NCI-H2081 treated with DMSO at 0.1 percent for 48 hours (cell line): ENCODE measurements around the gene APP.
A peak's percentile ranks its signal among the peaks of the same experiment; 100 is the strongest.

Experiments
- DNase-seq: peaks from one replicate; lab custom pipeline; 2025; lab: John Stamatoyannopoulos, UW

Gene APP

DNA sequence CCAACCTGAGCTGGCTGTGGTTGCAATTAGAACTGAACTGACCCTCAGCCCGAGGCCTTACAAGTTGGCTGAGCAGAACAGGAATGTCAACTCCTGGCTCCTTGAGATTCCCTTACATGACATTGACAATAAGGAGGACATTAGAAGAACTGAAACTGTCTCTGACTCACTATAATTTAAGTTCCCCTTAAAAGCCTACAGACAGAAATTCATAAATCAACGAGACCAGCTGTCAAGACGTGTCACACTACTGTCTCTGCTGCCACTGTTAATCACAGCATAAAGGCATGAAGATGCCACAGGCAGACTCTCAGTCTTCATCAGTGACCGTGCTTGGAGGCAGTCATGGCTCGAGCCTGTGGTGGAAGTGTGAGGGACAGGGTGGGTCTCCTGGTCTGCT, 267.0 kb downstream of the APP start:
- DNase-seq: no peak

DNA sequence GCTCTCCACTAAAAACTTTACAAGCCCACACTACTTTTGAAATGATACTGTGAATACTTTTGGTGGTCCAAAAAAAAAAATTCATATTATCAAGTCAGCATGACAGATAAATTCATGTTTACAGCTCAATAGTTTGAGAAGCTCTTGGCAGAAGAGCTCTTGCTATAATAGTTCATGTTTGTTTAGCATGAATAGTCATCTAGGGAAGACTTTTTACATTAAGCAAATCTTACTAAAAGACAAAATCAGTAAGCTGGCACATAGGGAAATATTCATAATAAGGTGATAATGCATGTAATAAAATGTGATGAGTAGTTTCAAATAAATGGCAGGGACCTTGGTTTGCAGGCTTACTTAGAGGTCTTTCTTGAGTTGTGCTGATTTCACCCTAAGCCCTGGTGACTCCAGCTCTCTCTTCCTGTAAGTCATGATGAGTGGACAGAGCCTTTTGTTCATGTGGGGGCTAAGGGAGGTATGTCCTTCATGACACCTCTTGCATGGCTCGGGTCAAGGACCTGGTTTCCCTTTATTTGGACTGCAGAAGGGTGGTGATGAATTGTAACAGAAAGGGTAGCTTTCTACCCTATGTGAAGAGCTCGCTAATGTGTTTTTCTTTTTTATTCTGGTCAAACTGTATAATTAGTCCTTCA, 269.1 kb downstream of the APP start:
- no peak for DNase-seq

DNA sequence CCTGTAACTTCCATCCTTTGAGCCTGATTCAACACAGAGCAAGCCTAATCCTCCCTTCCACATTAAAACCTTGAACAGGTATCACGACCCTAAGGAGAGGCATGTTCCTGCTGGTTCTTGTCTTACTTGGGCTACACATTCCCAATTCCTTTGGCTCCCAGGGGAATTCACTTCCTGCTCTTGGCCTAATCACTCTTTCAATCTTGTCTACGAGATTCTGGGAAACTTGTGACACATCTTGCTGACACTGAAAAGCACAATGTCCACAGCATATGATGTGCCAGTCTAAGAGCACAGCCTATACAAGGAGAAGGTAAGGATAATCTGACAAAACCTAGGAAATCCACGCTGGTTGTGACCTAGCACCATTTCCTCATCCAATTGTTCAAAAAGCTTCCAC, 271.9 kb downstream of the APP start:
- no peak for DNase-seq

DNA sequence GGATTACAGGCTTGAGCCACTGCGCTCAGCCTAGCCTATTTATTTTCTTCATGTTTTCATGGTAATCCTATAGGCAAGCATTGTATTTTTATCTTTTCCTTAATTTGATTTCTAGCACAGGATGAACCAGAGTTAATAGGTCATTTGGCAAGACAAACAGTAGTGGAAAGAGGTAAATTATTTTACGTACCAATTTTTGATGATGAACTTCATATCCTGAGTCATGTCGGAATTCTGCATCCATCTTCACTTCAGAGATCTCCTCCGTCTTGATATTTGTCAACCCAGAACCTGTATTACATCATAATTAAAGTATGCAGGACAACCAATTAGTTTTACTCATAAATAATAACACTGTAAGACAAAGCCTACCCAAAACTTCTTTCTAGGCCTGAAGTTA, 273.2 kb downstream of the APP start:
- DNase-seq: no peak

DNA sequence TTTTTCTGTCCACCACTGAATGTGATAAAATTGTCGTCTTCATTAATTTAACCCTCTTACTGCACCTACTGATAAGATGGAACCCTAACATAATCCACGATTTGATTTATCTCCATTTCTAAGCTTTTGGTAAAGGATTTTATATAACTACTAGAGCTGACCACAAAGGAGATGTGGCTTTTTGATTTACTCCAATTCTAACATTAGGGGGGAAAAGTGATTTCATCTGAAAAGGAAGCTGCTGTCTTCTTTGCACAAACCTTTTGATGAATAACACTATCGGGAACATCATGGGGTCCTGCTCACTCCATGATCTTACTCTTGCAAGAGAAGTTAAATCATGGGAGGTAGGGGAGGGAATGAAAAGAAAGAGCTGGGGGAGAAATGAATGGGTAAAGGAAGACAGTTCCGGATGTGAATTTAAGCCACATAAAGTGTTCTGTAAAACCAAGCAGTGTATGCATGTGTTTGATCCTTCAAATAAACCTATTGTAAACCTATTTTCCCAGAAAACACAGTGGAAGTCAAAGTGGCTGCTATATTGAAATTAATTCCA, 274.0 kb downstream of the APP start:
- DNase-seq: no peak

DNA sequence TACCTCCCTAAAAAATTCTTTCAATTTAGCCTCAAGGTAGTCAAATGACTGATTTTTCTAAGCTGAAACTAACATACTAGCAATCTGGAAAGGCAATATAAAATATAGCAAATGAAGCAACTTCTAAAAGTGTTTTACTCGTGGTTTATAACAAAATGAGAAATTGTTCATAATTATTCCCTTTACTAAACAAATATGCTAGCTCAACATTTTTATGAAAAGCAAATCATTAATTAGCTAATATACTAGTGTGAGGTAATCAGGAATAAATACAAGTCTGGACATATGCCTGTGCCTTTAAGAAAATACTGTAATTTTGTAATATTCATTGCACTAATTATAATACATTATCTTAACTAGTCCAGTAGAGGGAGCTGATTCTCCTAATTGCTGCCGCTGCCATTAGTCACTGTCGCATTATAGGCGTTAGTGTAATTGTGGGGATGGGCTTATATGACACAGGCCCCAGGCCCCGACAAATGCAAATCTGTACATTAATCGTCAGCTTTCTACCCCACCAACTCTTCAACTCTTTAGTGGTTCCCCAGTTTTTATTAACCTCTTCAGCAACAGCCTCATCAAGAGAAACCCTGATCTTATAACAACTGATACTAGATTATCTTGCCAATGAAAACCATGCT, 274.9 kb downstream of the APP start:
- peak; percentile 16 for DNase-seq

DNA sequence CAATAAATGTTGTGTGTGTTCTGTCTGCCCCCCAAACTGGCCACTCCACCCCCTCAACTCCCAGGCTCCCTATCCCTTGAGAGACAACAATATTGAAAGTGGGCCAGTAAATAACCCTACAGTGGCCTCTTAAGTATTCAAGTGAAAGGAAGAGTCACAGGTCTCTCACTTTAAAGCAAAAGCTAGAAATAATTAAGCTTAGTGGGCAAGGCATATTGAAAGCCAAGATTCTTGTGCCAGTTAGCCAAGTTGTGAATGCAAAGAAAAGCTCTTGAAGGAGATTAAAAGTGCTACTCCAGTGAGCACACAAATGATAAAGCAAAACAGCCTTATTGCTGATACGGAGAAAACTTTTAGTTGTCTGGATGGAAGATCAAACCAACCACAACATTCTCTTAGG, 277.4 kb downstream of the APP start:
- no peak for DNase-seq

DNA sequence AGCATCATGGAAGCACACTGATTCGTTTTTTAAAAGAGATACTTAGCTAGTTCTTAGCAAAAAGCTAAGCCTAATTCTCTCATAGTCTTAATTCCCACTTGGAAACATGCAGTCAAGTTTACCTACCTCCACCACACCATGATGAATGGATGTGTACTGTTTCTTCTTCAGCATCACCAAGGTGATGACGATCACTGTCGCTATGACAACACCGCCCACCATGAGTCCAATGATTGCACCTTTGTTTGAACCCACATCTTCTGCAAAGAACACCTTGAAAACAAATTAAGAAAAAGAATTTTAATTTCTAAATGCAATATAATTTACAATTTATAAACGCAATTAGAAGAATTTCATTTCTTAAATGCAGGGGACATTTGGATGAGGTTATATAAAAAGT, 279.0 kb downstream of the APP start:
- no peak for DNase-seq

DNA sequence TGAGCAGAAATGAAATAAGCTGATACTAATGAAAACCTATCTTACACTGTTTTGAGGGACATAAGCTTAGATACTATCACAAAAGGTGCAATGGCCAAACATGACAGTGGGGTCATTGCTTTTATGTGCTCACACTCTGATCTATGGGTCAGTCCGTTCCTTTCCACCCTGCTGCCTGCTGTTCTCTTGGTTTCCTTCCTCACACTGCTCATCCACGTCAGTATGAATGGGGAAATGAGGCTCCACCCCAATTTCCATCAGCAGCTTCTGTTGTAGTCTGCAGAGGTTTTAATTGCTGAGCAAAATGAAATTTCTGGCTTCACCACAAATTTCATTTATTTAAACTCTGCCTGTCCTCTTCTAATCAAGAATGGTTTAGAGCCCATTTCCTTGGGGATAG, 280.6 kb downstream of the APP start:
- DNase-seq: no peak

DNA sequence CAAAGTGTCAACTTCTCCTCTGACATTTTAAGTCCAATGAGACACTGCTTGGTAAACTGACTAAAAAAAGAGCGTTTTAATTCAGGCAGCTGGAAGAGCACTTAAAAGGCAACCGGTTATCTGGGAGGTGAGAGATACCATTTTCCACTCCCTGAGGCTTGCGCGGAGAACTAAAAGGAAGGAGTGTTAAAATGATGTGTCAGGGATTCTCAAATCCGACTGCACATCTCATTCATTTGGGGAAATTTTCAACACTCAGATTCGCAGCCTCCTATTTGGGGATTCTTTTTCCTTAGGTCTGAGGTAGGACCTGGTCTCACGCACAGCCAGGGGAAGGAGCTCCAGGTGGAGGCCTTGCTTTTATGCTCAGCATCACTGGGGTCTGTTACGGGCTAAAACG, 281.9 kb downstream of the APP start:
- DNase-seq: no peak

DNA sequence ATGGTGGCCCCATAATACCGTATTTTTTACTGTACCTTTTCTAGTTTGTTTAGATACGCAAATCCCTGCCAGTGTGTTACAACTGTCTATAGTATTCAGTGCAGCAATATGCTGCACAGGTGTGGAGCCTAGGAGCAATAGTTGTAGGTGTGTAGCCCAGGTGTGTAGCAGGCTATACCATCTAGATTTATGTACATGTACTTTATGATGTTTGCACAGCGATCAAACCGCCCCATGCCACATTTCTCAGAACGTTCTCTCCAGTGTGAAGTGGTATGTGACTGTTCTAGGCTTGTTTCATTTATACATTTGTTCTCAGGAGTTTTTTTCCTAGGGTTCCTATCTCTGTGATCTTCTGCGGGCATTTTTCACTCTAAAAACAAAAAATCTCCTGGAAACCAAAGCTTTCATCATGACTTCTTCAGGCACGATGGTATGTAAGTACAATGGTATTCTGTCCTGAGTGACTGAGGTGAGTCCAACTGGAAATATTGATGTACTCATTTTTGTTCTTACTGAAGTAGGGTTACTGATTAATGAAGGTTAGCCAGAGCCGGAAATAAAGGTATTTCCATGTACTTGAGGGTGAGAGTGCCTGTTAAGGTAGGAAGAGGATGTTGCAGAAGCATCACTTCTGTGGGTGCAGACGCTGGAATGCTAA, 282.8 kb downstream of the APP start:
- DNase-seq: no peak

DNA sequence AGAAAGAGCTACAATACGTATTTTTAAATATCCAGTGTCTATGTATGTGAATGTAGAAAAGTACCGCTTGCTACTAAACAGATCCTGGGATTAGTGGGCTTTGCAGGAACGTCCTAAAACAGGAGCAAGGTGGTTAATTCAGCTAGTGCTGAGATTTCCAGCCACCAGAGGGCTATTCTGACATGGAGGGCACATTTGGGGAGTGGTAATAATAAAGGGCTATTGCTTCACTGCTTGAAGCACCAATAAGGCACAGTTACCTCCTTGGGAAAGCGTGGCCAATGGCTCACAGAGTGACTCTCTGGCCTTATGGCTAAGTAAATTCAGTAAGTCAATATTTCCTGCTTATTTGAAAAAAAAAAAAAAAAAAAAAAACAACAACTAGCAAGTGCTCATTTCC, 283.4 kb downstream of the APP start:
- no peak for DNase-seq

DNA sequence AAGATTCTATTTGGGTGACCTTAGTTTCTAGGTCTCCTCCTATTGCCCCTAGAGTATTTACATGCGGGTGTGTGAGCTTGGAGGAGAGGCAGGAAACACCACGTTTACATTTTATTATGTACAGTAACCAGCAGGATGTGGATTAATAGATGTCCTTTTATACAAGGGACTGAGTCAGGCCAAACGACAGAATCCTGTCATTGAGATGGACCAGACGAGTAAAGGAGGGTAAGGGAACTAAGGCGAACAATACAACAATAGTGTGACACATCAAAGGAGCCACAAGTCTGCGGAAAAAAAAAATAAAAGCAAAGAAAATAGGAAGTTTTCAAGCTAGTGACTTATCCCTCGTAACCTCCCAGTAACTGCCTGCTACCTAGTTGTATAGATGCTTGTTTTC, 284.7 kb downstream of the APP start:
- no peak for DNase-seq

DNA sequence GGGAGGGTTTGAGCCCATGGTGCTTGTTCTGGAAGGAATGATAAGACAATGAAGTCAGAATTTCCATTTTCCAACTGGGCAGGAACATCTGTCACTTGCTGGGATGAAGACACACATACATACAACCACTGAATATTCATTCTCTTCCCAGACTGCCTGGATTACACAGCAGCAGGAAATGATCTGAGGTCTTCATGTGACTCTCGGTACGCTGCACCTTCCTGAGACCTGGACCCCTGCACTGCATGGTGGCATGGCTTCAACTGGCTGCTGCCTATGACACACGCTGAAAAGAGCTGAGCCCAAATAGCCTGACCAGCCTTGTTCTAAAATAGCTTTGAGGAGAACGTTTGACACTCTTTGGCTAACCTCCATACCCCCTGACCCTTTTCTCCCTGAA, 285.2 kb downstream of the APP start:
- no peak for DNase-seq

DNA sequence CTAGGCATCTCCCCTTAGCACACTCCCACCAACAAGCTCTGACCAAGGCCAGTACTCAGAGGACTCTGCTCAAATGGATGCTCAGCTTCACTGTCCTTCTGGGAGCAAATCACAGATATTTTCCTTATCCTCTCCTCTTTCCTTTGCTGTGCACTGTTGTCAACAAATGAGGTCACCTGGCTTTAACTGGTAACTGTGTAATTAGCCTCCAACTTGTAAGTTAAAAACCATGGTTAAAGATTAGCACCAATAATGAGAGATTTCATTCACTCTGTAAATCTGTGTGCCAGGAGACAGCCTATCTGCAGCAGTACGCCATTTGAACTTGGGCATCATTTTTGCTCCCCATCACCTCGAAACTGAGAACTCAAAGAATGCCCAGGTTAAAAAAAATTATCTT, 286.3 kb downstream of the APP start:
- DNase-seq: no peak

DNA sequence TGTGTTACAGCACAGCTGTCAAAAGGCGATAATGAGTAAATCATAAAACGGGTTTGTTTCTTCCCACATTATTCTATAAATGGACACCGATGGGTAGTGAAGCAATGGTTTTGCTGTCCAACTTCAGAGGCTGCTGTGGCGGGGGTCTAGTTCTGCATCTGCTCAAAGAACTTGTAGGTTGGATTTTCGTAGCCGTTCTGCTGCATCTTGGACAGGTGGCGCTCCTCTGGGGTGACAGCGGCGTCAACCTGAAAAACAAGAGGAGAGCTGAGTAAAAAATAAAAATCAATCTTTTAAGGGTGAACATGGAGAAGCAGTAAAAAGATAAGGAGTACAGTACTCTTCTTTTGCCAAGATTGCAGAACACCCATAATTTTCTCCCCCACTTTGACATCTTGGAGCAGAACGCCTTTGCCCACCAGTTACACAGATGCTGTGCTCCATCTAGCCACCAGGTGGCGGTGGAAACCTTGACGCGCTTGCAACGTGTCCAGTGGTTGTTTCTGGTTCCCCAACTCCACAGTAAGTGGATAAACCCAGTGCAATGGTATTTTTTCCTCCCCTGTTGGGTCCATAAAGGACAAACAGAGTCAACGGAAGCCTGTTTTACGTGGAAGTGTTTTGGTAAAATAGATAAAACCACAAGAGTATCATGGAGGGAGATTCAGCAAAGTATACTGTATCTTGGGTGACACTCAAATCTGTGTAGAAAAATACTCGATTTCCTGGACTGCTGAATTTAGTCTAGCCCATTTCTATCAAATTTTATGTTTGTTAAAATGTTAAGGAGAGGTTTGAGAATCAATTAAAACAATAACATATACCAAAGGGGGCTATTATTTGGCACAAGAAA, 288.8 kb downstream of the APP start:
- DNase-seq: no peak

DNA sequence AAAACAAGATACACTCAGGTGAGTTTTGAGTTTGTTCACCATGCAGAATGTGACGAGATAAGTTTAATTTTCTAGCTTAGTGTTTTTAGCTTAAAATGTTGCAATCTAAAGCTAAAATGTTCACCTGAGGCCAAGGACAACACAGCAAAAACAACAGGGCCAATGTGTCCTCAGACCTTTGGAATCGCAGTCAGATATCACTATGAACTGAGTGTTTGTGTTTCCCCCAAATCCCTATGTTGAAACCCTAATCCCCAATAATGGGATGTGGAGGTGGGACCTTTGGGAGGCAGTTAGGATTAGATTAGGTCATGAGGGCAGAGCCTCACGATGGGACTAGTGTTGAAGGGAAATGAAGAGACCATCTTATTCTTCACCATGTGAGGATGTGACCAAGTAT, 291.4 kb downstream of the APP start:
- no peak for DNase-seq

DNA sequence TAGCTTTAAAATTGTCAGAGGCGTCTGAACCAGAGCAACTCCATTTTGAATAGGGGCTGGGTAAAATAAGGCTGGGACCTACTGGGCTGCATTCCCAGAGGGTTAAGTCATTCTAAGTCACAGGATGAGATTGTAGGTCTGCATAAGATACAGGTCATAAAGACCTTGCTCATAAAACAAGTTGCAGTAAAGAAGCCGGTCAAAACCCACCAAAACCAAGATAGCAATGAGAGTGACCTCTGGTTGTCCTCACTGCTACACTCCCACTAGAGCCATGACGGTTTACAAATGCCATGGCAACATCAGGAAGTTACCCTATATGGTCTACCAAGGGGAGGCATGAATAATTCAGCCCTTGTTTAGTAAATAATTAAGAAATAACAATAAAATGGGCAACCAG, 292.2 kb downstream of the APP start:
- no peak for DNase-seq

DNA sequence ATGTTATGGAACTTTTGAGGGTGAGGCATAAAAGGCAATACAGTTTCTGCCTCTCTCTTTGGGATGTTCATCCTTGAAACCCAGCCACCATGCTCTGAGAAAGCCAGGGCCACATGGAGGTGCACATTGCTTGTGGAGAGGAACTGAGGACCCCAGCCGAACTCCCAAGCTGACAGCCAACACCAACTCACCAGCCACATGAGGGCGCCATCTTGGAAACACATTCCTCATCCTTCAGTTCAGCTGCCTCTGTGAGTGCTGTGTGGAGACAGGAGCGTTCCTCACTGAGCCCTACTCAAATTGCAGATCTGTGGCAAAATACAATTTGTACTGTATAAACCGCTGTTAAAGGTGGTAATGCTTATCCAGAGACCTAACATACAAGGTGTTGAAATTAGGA, 298.3 kb downstream of the APP start:
- no peak for DNase-seq

DNA sequence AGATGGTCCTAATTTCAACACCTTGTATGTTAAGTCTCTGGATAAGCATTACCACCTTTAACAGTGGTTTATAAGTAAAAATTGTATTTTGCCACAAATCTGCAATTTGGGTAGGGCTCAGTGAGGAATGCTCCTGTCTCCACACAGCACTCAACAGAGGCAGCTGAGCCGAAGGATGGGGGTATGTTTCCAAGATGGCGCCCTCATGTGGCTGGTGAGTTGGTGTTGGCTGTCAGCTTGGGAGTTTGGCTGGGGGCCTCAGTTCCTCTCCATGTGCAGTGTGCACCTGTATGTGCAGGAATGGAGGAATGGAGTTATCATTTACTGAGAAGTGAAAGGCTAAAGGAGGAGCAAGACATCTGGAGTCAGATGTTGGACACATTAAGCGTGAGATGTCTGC, 299.0 kb downstream of the APP start:
- DNase-seq: no peak

DNA sequence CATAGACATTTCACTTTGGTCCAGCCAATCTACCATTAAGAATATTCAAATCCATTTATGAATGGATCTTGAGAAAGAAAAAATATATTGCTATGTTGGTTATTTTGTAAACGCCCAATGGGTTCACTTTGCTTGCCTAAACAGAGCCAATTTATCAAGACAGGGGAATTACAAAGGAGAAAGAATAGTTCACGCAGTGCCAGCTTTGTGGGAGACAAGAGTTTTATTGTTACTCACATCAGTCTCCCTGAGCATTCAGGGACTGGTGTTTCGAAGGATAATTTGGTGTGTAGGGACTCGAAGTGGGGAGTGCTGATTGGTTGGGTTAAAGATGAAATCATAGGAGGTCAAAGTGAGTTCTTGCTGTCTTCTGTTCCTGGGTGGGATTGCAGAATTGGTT, 300.5 kb downstream of the APP start:
- no peak for DNase-seq

DNA sequence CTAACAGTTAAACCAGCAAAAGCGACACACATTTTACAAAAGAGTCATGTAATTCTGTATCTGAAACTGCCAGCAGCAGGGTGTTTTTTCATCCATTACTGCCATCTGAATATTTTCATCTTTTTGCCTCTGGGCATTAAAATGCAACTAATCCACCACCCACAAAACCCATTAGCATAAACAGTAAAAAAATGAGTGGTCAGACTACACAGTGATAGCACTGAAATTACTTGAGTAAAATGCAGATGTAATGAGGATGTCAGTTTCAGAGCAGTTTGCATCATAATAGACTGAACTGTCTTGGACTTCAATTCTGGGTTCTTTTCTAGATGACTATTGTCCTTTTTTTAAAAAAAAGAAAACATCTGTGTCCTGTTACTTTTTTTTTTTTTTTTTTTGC, 303.5 kb downstream of the APP start:
- no peak for DNase-seq

DNA sequence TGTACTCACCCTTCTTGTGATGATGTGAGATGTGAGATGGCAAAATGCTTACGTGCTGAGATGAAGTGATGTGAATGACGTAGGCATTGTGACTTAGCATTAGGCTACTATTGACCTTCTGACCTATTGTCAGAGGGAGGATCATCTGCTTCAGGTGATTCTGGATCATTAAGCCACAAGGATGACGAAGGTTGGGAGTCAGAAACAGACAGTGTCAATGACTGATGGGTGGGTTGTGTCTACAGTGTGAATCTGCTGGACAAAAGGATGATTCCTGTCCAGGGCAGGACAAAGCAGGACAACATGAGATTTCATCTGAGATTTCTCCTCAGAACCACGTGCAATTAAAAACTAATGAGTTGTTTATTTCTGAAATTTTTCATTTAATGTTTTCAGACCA, 306.8 kb downstream of the APP start:
- DNase-seq: no peak
